Keratinocyte (primary cell): ENCODE measurements around the gene DDA1. TPM values are rescaled to one million over a fixed set of nuclear protein-coding genes. Genes with fewer than 3 reads are reported as not detected.

Experiments used
- DNase-seq: peaks from one replicate; pipeline ENCODE4 v3.0.0-alpha.2; 2011; ENCODE audit warnings: low read depth, missing footprints, low spot score
- FAIRE-seq: peaks from 2 replicates; lab custom pipeline; 2011; peaks lifted over from hg19 to GRCh38; lab: Jason Lieb, UNC
- H2AFZ ChIP-seq: 2 replicates; pipeline ENCODE4 v1.6.0; 2012; ENCODE audit warnings: low read length, control low read depth, inconsistent platforms; ENCODE audit not compliant: control insufficient read depth
- H3K27ac ChIP-seq: 2 replicates; pipeline ENCODE4 v1.5.1; 2011; ENCODE audit warnings: low read length; ENCODE audit not compliant: control insufficient read depth, insufficient read depth
- H3K27me3 ChIP-seq: 3 replicates; pipeline ENCODE4 v1.6.0; 2011; ENCODE audit warnings: low read length; ENCODE audit not compliant: control insufficient read depth, insufficient read depth; ENCODE audit errors: extremely low read depth
- H3K36me3 ChIP-seq, 2 experiments: 2 replicates in 1 of 2; 3 replicates in 1 of 2; pipeline ENCODE4 v1.5.1; 2011; ENCODE audit warnings: low read length in 2 of 2, mild to moderate bottlenecking in 1 of 2; ENCODE audit not compliant: control insufficient read depth in 2 of 2, insufficient read depth in 2 of 2; ENCODE audit errors: extremely low read depth in 1 of 2
- H3K4me1 ChIP-seq: 3 replicates; pipeline ENCODE4 v1.5.1; 2011; ENCODE audit warnings: low read length; ENCODE audit not compliant: control insufficient read depth, insufficient read depth; ENCODE audit errors: extremely low read depth
- H3K4me2 ChIP-seq: 3 replicates; pipeline ENCODE4 v1.6.0; 2011; ENCODE audit warnings: low read depth, low read length; ENCODE audit not compliant: control insufficient read depth, insufficient read depth; ENCODE audit errors: extremely low read depth
- H3K4me3 ChIP-seq, 3 experiments: fragments of 200-600 bp in 1 of 3; sonication (generic) in 1 of 3; 2 replicates in 2 of 3; 3 replicates in 1 of 3; pipeline ENCODE4 v1.5.1; 2011 to 2016; ENCODE audit warnings: low read length in 3 of 3, mild to moderate bottlenecking in 3 of 3, control low read depth in 2 of 3, inconsistent platforms in 1 of 3, low read depth in 1 of 3, mixed read lengths in 1 of 3, mixed run types in 1 of 3, moderate library complexity in 1 of 3; ENCODE audit not compliant: control insufficient read depth in 2 of 3, insufficient read depth in 2 of 3; ENCODE audit errors: extremely low read depth in 1 of 3
- H3K79me2 ChIP-seq: 2 replicates; pipeline ENCODE4 v1.6.0; 2012; ENCODE audit warnings: low read length; ENCODE audit not compliant: control insufficient read depth, insufficient read depth
- H3K9ac ChIP-seq: 3 replicates; pipeline ENCODE4 v1.6.0; 2011; ENCODE audit warnings: low read length; ENCODE audit not compliant: control insufficient read depth, insufficient read depth; ENCODE audit errors: extremely low read depth
- H3K9me1 ChIP-seq: 3 replicates; pipeline ENCODE4 v1.6.0; 2011; ENCODE audit warnings: low read length; ENCODE audit not compliant: control insufficient read depth, insufficient read depth; ENCODE audit errors: extremely low read depth
- H3K9me3 ChIP-seq: 2 replicates; pipeline ENCODE4 v1.5.1; 2012; ENCODE audit warnings: low read depth, low read length; ENCODE audit not compliant: control insufficient read depth
- H4K20me1 ChIP-seq: 3 replicates; pipeline ENCODE4 v1.6.0; 2011; ENCODE audit warnings: low read length; ENCODE audit not compliant: control insufficient read depth, insufficient read depth; ENCODE audit errors: extremely low read depth
- CTCF ChIP-seq, 3 experiments: IDR thresholded peaks in 1 of 3; conservative IDR thresholded peaks in 1 of 3; optimal IDR thresholded peaks in 1 of 3; 2 replicates in 2 of 3; 3 replicates in 1 of 3; pipeline versions ENCODE3 to v1.5.1; 2011; ENCODE audit warnings: low read length in 3 of 3, mild to moderate bottlenecking in 3 of 3, moderate library complexity in 2 of 3, control low read depth in 1 of 3, inconsistent platforms in 1 of 3; ENCODE audit not compliant: insufficient read depth in 2 of 3; ENCODE audit errors: extremely low read depth in 1 of 3
- EZH2 ChIP-seq: IDR thresholded peaks from one replicate; pipeline ENCODE4 v1.6.1; 2012; ENCODE audit warnings: inconsistent platforms, mild to moderate bottlenecking, low read length, moderate library complexity
- dilution Hi-C: fragments of 300-500 bp; cut with MboI; formaldehyde crosslinking; loops from one replicate; pipeline ENCODE4 v1.7.0; 2020; ENCODE audit warnings: low sequenced_read_pairs; ENCODE audit not compliant: extremely low pct_ligation_motif_present
- polyA plus RNA-seq, 5 experiments: library from polyadenylated mRNA; depleted of rRNA in 3 of 5; stranded (reverse) in 3 of 5; stranded (forward) in 1 of 5; unstranded in 1 of 5; fragments of >200 nt; gene quantifications; 1 replicate in 1 of 5; 2 replicates in 3 of 5; 3 replicates in 1 of 5; pipeline versions ENCODE4 v1.2.1 to v1.2.3, GENCODE V29; 2011 to 2012; ENCODE audit warnings: missing spikeins in 2 of 5, low read depth in 1 of 5, low replicate concordance in 1 of 5

The DDA1 gene
- polyA plus RNA-seq, 1 donor (not counting 4 experiments of a cell fraction or from before 2014, with no cell fraction given) = 59.4 TPM

- H3K27ac ChIP-seq = no peak overlapping the region
- H3K9me1 ChIP-seq = no peaks in the 10 kb centered on the region
- H2AFZ ChIP-seq = no peak overlapping the region
- no peaks in the 10 kb centered on the region for H3K36me3 ChIP-seq
- no peaks in the 10 kb centered on the region for H3K4me1 ChIP-seq
- H4K20me1 ChIP-seq = no peaks in the 10 kb centered on the region
- H3K27me3 ChIP-seq = no peaks in the 10 kb centered on the region
- no peak overlapping the region for H3K9ac ChIP-seq
- dilution Hi-C loops = no loop called here
- no peak overlapping the region for H3K4me3 ChIP-seq
- no peaks in the 10 kb centered on the region for H3K9me3 ChIP-seq
- no peak for DNase-seq
- FAIRE-seq = no peak
- no peak overlapping the region for H3K4me2 ChIP-seq
- no peaks in the 10 kb centered on the region for H3K79me2 ChIP-seq
- TF ChIP-seq EZH2 (no peak), CTCF (optimal IDR thresholded peaks at IDR 0.05 in 1 of 3, IDR thresholded peaks at IDR 0.05 in 1 of 3, conservative IDR thresholded peaks at IDR 0.05 in 1 of 3; ENCODE audit: extremely low read depth in 1 of 3, insufficient read depth in 2 of 3, low read length in 3 of 3) (no peak)
Measured at GRCh38 chr19:17357078-17357666, 47.8 kb downstream of the DDA1 start.

GRCh38 chr19:17357724-17358123 lies 48.4 kb downstream of the DDA1 start:
- H3K79me2 ChIP-seq = no peaks in the 10 kb centered on the region
- no peaks in the 10 kb centered on the region for H3K9me3 ChIP-seq
- no peaks in the 10 kb centered on the region for H3K4me1 ChIP-seq
- H3K9ac ChIP-seq = no peak overlapping the region
- H3K4me2 ChIP-seq = no peak overlapping the region
- FAIRE-seq (no peak), DNase-seq (no peak)
- H3K36me3 ChIP-seq = no peaks in the 10 kb centered on the region
- H3K4me3 ChIP-seq = no peak overlapping the region
- TF ChIP-seq EZH2 (no peak), CTCF (optimal IDR thresholded peaks at IDR 0.05 in 1 of 3, IDR thresholded peaks at IDR 0.05 in 1 of 3, conservative IDR thresholded peaks at IDR 0.05 in 1 of 3; ENCODE audit: extremely low read depth in 1 of 3, insufficient read depth in 2 of 3, low read length in 3 of 3) (no peak)
- no peaks in the 10 kb centered on the region for H4K20me1 ChIP-seq
- no peak overlapping the region for H2AFZ ChIP-seq
- dilution Hi-C loops = no loop called here
- H3K27me3 ChIP-seq = no peaks in the 10 kb centered on the region
- no peak overlapping the region for H3K27ac ChIP-seq
- H3K9me1 ChIP-seq = no peaks in the 10 kb centered on the region
